NCI-H526 treated with DMSO at 0.1 percent for 48 hours (cell line): Measurements from ENCODE around the gene AKNA.

Source experiments
- DNase-seq: peaks from one replicate; lab custom pipeline; 2025; lab: John Stamatoyannopoulos, UW

Gene AKNA

DNA sequence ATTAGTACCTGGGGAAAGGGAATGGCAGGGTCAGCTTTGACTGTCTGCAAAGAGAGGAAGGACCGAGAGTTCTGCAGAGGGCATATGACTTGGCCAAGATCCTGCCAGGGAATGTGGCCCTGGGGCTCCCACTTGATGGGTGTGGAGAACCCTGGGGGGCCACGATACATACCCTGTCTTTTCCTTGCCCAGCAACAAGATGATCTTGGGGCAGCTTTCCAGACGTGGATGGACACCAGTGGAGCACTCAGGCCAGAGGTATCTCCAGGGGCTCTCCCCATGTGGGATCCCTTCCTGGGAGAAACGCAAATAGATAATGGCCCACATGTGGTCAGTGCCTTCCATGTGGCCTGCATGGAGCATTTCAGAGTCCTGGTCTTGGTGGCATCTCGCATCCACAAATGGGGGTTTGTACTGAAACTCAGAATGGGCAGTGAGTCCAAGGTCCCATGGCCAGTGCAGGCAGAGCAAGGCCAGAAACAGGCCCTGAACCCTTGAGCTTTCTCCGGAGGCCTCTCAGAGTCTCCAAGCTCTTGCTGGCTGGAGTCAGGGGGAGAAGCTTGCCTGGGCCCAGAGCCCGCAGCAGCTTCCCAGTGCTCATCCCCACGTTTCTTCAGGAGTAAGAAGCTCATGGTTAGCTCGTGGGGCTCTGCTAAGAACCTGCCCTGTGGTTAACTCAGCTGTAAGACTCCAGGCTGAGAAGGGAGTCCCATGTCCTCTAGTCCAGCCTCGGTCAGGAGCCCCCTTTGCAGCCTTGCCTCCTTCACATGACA lies 83.2 kb downstream of the AKNA start:
- DNase-seq: no peak

DNA sequence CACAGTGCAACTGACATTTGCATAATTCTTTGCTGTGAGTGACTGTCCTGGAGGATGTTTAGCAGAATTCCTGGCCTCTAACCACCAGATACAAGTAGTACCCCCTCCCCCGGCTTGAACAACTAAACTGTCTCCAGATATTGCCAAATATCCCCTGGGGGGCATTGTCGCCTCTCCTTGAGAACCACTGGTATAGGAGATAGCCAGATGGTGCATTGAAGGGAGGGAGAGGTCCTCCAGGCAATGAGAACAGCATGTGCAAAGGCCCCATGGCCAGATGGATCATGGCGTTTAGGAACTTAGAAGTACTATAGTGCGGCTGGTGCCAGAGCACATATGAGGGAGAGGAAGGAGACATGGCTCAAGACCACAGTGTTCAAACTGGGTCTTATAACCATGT lies 83.8 kb downstream of the AKNA start:
- DNase-seq: no peak

DNA sequence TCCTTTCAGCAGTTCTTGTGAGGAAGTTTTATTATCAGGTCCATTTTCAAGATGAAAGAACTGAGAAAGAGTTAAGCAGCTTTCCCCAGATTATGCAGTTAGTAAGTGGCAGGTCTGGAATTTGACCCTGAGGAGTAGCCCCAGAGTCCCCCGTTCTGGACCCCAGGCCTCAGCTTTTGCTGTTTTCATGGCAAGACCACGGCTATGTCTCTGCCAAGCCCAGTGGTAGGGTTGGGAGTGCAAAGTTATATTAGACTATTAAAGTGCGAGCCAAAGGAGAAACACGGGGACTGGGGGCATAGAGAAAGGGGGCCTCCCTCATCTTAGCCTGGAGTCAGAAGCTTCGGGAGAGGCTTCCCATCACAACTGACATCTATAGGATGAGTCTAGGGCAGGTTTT lies 84.2 kb downstream of the AKNA start:
- no peak for DNase-seq

DNA sequence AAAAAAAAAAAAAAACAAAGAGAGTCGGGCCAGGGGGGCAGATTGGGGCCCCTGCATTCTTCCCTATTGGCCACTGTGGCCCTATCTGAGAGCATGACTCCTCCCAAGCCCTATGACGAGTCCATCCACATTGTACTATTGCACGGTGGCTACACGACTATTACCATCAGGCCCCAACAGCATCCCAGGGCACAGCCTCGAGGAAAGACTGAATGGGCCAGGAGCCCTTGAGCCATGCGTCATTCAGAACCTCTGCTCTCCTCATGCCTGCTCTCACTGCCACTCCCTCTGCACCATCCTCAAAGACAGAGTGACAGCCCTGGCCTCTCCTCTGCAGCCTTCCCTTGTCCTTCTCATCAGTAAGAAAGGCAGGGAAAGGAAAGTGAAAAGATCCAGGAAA lies 85.1 kb downstream of the AKNA start:
- no peak for DNase-seq

DNA sequence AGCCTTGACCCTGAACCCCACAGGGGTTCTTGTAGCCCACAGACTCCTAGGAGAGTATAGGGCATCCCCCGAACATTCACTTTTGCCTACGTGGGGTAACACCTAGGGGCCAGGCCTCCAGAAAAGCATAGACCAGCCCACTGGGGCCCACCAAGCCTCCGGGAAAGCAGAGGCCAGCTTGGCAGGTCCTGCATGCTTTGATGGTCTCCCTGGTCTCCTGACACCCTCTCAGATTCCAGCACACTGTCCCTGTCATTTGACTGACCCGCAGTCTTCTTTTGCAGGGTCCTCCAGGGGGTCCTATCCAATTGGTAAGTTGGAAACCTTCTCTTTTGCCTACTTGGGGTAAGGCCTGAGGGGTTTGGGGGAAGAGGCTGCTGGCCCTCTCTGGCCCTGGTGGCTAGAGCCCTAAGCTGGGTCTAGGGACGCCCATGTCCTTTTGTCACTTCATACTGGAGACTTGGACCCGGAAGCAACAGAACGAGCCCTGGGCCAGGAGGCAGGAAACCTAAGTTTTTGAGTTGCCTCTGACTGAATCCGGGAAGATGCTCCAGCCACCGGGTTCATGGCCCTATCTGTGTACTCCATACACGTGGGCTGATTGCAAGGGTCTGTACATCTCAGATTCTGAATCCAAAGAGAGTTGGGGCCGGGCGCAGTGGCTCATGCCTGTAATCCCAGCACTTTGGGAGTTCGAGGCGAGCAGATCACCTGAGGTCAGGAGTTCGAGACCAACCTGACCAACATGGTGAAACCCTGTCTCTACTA lies 85.8 kb downstream of the AKNA start:
- DNase-seq: no peak

DNA sequence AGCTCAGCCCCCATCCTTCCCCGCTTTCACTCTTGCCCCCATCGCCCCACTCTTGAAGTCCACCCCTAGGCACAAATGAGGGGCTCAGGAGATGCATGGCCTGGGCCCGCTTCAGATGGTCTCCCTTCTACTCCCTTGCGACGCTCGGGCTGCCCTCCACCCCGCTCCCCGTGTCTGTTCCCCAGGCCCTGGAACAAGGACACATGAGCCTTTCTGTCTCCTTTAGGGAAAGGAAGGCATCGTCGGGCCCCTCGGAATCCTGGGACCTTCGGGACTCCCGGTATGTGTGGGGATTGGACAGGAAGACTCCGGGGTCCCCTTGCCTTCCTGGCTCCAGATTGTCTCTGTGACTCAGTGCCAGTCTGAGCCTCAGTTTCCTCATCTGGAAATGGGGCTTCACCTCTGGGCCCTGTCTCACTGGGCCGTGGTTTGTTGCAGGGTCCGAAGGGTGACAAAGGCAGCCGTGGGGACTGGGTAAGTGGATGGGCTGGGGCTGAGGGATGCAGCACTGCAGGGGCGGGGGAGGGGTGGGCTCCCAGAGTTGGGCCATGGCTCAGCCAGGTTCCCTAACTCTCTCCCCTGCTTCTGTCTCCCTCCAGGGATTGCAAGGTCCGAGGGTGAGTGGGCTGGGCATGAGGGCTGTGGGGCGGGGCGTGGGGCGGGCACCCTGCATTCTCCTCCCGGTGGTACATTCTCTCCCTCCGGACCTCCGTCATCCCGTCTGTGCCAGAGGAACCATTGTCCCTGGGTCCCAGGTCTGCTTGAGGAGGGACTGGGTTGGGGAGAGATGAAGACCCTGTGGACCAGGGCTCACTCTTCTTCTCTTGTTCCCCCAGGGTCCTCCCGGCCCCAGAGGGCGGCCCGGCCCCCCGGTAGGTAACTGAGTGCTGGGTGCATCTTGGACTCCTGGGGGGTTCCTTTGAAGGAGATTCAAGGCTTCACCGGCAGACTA lies 86.7 kb downstream of the AKNA start:
- no peak for DNase-seq

DNA sequence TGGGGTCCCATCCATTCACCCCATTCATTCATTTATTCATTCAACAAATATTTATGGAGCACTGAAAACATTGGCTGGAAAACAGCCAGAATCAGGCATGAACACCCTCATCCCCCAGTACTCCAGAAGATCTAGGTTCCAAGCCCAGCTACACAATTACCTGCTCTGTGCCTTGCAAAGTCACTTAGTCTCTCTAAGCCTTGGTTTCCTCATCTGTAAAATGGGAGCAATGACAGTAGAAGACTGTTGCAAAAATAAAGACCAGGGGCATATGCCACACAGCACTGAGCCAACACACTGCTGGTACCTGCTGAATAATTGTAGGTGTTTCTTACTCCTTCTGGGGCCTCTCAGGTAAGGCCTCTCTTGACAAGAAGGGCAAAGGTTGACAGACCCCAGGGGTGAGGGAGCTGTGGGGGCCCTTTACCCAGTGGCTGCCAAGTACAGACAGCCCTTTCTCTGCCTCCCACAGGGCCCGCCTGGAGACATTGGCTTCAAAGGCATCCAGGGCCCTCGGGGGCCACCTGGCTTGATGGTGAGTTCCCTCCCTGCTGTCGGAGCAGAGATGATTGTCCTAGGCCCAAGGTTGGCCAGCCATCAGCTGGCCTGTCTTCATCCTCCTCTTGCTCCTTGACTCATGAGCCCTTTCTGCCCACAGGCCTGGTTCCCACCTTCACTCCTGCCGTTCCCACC lies 87.5 kb downstream of the AKNA start:
- DNase-seq: no peak

DNA sequence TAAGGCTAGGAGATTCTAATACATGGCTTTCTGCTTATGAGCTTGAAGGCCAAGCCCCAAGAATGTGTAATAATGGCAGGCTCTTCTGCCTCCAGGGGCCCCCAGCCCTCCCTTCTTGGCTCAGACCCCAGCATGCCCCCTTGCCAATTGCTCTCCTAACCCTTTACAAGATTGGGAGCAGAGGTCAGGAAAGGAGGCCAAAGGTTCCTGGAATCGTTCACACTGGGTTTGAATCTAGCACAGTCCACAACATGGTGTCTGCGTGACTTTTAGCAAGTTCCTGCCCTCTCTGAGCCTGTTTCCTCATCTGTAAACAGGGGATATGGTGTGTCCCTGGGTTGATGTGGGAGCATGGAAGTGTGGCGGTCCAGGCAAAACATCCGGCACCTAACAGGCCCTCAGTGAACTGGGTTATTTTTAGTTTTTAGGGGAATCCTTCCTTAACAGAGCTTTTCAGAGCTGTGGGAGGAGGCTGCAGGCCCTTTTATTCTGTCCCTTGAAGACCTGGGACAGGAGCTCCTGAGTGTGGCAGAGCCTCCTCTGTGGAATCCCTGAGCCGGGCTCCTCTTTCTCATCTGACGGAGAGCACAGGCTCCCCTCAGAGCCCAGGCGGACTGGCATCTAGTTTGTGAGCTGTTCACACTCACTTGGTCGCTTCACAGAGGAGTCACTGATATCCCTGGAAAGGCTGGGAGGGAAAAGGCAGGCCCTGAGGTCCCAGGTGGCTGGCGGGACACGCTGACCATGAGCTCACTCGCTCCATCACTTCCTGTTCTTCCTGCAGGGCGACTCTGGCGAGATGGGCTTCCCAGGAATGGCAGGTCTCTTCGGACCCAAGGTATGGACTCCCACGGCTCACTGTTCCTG lies 88.3 kb downstream of the AKNA start:
- DNase-seq: no peak

DNA sequence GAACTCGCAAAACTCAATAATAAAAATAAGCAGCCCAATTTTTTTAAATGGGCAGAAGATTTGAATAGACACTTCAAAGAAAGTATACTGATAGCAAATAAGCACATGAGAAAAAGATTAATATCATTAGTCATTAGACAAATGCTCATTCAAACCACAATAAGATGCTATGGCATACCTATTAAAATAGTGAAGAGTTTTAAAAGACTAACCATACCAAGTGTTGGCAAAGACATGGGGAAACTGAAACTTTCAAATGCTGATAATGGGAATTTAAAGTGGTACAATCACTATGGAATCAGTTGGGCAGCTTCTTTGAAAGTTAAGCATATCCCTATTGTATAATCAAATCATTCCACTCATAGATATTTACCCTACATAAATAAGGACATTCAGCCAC lies 91.4 kb downstream of the AKNA start:
- no peak for DNase-seq

DNA sequence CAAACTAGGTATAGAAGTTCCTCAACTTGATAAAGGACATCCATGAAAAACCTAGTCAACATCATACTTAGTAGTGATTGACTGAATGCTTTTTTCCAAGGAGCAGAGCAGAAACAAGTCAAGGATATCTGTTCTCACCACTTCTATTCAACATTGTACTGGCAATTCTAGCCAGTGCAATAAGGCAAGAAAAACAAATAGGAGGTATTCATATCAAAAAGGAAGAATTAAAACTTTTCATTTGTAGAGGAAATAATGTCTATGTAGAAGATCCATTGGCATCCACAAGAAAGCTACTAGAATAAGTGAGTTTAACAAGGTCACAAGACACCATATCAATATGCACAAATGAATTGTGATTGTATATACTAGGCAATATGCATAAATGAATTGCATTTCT lies 93.1 kb downstream of the AKNA start:
- no peak for DNase-seq

DNA sequence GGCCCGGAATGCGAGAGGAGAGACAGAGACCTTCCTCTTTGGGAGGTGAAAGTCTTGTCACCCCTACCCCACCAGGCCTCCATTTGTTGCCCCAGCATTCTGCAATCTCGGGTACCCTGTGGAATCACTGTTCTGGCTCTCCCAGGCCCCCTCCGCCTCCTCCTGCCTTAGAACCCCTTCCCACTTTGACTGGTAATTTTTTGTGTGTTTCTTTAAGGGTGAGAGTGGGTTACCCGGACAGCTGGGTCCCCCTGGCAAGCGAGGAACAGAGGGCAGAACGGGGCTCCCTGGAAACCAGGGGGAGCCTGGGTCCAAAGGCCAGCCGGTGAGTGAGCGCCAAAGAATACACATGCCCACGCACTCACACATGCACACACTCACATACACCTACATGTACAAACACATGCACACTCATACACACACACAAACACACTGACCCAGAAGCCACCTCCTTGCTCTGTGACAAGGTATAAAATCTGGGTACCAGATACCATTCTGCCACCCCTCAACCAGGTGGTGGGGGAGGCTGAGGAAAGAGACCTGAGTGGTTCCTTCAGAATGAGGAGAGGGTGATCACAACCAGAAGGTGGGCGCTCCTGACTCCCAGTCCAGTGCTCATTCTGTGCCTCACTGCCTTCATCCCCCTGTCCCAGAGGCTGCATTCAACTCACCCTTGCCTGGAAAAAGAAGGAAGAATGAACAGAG lies 95.7 kb downstream of the AKNA start:
- no peak for DNase-seq

DNA sequence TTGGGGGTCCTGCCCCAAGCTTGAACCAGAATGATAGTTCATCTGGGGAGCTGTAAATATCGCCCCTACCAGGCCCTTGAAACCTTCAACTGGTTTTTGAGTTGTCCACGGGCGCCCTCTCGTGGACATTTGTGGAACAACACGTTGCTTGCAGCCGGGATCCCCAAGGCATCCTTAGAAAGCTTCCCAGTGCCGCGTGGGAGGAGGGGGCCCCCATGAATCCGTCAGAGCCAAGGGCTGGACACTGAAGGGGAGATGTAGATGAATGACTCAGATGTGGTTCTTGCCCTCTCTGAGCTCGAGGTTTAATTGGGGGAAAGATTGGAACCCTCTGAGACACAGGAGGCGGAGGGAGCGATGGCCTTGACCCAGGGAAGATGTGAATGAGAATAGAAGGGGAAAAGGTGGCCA lies 96.7 kb downstream of the AKNA start:
- DNase-seq: peak; percentile 11

DNA sequence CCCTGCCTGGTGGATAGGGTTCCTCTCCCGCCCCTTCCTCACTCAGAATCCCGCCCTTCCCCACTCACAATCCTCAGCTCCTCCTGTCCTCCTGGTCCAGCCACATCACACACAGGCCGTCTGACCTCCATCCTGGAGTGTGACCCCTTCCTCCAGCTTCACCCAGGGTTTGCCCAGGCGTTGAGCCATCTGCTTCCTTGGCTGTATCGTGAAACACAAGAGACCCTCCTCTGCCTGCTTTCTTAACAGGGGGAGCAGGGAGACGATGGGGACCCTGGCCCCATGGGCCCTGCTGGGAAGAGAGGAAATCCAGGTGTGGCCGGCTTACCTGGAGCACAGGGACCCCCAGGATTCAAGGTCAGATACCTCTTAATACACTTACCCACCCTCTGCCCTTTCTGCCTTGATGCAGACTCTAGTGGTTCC lies 97.2 kb downstream of the AKNA start:
- no peak for DNase-seq

DNA sequence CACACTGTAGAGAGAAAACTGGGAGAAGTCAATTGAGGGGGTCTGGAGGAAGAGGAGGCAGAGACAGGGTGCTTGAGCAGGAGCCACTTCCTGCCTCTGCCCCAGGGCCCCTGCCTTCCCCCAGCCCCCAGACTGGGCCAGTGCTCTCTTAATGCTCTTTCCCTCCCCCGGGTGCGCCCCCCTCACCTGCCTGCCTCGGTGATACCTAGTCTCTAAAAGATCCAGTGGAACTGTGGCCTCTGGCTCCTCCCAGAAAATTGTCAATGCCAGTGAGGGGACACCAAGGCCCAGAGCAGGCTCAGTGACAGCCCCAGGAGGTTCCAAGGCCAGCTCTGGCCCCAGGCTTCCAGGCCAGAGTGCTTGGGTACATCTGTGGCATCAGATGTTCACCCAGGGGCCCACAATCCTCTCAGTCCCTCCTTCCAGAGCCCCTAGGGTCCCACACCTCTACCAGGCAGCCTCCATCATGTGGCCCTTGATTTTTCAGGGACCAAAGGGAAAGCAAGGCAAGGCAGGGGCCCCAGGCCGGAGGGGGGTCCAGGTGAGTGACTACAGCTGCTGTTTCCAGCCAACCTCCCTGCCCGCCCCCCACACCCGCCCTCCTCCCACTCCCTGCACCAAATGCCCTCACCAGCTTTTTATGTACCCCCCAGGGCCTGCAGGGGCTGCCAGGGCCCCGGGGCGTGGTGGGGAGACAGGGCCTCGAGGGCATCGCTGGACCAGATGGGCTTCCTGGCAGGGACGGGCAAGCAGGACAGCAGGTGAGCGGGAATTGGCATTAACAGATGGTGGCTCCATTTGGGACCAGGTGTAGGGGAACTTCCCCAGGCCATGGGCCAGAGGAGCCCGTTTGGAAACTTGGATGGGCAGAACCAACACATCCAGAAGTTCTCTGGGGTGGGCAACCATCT lies 98.0 kb downstream of the AKNA start:
- DNase-seq: no peak

DNA sequence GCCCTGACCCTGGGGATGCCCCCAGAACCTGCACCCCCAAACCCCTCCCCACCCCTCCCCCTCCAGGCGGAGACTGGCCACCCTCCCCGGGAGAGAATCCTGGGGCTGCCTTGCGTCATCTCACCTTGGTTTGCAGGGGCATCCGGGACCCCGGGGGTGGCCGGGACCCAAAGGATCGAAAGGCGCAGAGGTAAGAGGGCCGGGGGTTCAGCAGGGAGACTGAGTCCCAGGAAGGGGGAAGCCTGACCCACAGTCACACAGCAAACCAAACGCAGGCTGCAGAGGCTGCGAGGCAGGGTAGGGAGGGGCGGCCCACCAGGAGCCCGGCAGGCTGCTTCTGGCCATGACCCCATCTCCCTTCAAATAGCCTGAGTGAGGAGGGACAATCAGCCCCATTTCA lies 98.7 kb downstream of the AKNA start:
- no peak for DNase-seq

DNA sequence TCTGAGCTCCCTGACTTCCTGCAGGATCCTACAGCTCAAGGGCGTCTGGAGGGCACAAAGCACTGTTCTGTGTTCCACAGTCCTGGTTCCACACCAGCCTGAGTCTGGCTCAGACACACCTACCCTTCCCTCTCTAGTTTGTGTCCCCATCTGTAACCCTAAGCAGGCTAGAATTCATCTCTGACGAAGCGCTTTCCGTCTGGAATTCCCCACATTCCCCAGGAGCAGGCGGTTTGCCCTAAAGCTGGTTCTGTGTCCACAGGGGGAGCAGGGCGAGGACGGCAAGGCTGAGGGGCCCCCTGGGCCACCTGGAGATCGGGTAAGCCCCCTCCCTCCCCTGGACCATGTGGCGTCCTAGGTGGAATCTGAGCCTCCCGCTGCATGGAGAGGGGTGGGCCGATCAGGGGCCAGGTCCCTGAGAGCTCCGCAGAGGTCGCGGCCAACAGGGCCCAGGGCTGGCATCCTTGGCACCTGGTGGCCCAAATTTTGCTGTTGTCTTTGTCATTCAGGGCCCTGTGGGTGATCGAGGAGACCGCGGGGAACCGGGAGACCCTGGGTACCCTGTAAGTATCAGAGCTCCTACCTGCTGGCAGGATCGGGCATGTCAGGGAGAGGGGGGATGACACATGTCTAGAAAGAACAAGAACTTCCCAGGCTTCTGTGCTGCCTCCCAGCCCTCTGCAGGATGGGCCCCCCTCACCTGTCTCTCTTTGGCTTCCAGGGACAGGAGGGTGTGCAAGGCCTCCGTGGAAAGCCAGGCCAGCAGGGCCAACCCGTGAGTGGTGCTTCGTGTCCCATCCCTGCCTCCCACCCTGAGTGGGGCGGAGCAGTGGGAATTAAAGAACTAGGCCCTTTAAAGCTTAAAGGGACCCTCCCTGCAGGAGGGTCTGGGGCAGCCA lies 99.3 kb downstream of the AKNA start:
- no peak for DNase-seq

DNA sequence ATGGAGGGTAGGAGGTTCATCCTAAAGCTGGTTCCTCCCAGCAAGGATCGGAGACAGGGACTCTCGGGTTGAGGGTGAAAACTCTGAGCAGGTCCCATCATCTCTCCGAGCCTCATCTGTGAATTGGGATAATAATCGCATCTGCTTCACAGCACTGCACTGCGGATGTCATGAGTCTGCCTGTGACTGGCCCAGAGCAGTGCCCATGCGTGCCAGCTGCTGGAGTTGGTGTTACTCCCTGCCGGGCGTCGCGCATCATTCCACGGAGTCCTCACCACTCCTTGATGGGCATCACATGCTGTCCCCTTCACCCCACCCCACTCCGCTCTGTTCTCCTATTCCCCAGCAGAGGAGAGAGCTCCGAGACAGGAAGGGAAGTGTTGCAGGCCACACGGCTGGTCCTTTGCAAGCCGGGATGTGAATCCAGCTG lies 100.0 kb downstream of the AKNA start:
- DNase-seq: no peak
